ENCODE data around the gene C21orf91. TPM values are rescaled to one million over a fixed set of nuclear protein-coding genes. Genes with fewer than 3 reads are reported as not detected.

C21orf91 gene
- total RNA-seq, 6 experiments from 2014 or later = 3.2 to 6.3 (median 4.3) TPM

GRCh38 chr21:17765207-17765606 lies 53.9 kb downstream of the C21orf91 start:
- ATAC-seq (no peak), DNase-seq (no peak)
- no peaks in the 10 kb centered on the region for H3K27me3 ChIP-seq
- H3K9me3 ChIP-seq = no peaks in the 10 kb centered on the region
- intact Hi-C loops (cut with DNase I) = no loop called here
- no peak overlapping the region for H3K4me3 ChIP-seq
- no peak overlapping the region for H3K27ac ChIP-seq
- H3K36me3 ChIP-seq = no peaks in the 10 kb centered on the region
- H3K4me1 ChIP-seq = no peaks in the 10 kb centered on the region
- TF ChIP-seq POLR2A (IDR thresholded peaks at IDR 0.05) (no peak), CTCF (IDR thresholded peaks at IDR 0.05) (no peak)
- 79% methylated on average over 5 of the region's 5 CpGs for WGBS (ENCODE audit: insufficient coverage, low coverage, low lambda C conversion rate, missing lambda C conversion rate)

DNA sequence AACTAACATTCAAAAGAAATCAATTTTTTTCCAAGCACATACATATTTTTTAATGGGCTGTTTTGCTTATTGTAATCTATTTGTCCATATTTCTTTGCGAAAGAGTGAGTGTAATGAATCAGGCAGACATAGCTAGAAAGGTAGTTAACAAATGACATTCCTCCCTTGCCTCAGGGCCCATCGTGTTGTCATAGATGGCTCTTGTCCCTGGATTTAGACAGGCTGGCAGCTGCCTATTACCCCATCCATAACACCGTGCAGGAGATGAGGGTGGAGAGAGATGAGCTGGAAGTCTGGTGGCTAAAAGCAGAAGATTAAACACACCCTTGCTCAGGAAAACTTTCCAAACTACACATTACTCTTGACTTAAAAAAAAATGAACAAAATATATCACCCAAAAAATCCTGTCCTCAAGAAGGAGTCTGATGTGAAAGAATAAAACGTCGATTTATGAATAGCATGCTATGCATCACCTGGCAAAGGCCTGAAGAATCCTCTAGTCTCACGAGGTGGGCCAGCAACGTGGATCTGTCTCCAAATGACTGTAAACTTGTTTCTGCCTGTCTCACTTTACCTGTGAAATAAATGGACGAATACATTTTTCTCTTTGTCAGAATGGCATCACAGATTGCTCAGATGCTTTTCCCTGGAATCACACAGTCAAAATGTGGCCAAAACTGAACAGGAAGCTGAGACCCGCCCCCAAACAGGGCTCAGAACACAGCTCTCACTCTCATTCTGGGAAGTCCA lies 55.7 kb downstream of the C21orf91 start:
- Histone ChIP-seq H3K9me3 (no peaks in the 10 kb centered on the region), H3K4me3 (no peak overlapping the region), H3K36me3 (no peaks in the 10 kb centered on the region), H3K27ac (no peak overlapping the region), H3K27me3 (no peaks in the 10 kb centered on the region), H3K4me1 (no peaks in the 10 kb centered on the region)
- DNase-seq (no peak), ATAC-seq (no peak)
- 40% methylated on average over 9 of the region's 9 CpGs for WGBS (ENCODE audit: insufficient coverage, low coverage, low lambda C conversion rate, missing lambda C conversion rate)
- intact Hi-C loops (cut with DNase I) = no loop called here
- TF ChIP-seq CTCF (IDR thresholded peaks at IDR 0.05) = no peak
- no peak for TF ChIP-seq POLR2A (IDR thresholded peaks at IDR 0.05)

- WGBS (ENCODE audit: insufficient coverage, low coverage, low lambda C conversion rate, missing lambda C conversion rate) = 56% methylated on average over 4 of the region's 4 CpGs
- ATAC-seq (no peak), DNase-seq (no peak)
- Histone ChIP-seq H3K27ac (no peak overlapping the region), H3K36me3 (no peaks in the 10 kb centered on the region), H3K4me3 (no peak overlapping the region), H3K27me3 (no peaks in the 10 kb centered on the region), H3K4me1 (no peaks in the 10 kb centered on the region), H3K9me3 (no peaks in the 10 kb centered on the region)
- TF ChIP-seq CTCF (IDR thresholded peaks at IDR 0.05) (no peak), POLR2A (IDR thresholded peaks at IDR 0.05) (no peak)
- intact Hi-C loops (cut with DNase I) = no loop called here
These were observed 59.5 kb downstream of the C21orf91 start for GRCh38 chr21:17759511-17760178.

DNA sequence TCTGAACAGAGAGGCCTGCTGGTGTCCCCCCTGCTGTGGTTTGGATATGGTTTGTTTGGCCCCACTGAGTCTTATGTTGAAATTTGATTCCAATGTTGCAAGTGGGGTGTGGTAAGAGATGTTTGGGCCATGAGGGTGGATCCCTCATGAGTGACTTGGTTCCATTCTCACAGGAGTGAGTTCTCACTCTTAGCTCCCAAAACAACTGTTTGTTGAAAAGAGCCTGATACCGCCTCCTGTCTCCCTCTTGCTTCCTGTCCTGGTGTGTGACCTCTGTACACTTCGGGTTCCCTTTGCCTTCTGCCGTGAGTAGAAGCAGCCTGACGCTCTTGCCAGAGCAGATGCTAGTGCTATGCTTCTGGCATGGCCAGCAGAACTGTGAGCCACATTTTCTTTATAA lies 60.5 kb downstream of the C21orf91 start:
- H3K4me1 ChIP-seq = no peaks in the 10 kb centered on the region
- H3K9me3 ChIP-seq = no peaks in the 10 kb centered on the region
- H3K4me3 ChIP-seq = no peak overlapping the region
- H3K27me3 ChIP-seq = no peaks in the 10 kb centered on the region
- no peak for TF ChIP-seq CTCF (IDR thresholded peaks at IDR 0.05)
- no peak for TF ChIP-seq POLR2A (IDR thresholded peaks at IDR 0.05)
- no peak overlapping the region for H3K27ac ChIP-seq
- DNase-seq = no peak
- WGBS (ENCODE audit: insufficient coverage, low coverage, low lambda C conversion rate, missing lambda C conversion rate) = 58% methylated on average over 4 of the region's 4 CpGs
- no peaks in the 10 kb centered on the region for H3K36me3 ChIP-seq
- intact Hi-C loops (cut with DNase I) = no loop called here
- no peak for ATAC-seq

All from right lobe of liver (tissue), 6 donors.